NCI-H1105 (cell line): Measurements from ENCODE around the gene TPPP2.
"Not testable (repeated sequence)": the region's sequence is repeated elsewhere in the genome, so short reads cannot be mapped to it uniquely, and the experiment has no call there.

Experiments
- DNase-seq: peaks from one replicate; lab custom pipeline; 2025; lab: John Stamatoyannopoulos, UW

The TPPP2 gene

GRCh38 chr14:21029917-21030316 lies at the start of gene TPPP2:
TPPP2 (plus strand) TSS chr14:21030217; CDS start chr14:21030582, 365 bp downstream.
- DNase-seq, result no peak

GRCh38 chr14:20980906-20981305 lies 49.1 kb upstream of the TPPP2 start:
- DNase-seq, result no peak

GRCh38 chr14:20982646-20983369 lies 47.2 kb upstream of the TPPP2 start:
- DNase-seq, result no peak

- DNase-seq, result not testable (repeated sequence)
Measured at GRCh38 chr14:20985650-20986049, 44.4 kb upstream of the TPPP2 start.

- no peak for DNase-seq
Measured at GRCh38 chr14:20986811-20987210, 43.2 kb upstream of the TPPP2 start.

- no peak for DNase-seq
Measured at GRCh38 chr14:20988717-20989470, 41.1 kb upstream of the TPPP2 start.

GRCh38 chr14:20989471-20989786 lies 40.6 kb upstream of the TPPP2 start:
- no peak for DNase-seq

- DNase-seq, result peak; percentile 92
Measured at GRCh38 chr14:20989787-20990600, 40.0 kb upstream of the TPPP2 start, which contains the start of gene METTL17. METTL17 (plus strand) TSS chr14:20989980; CDS start chr14:20990003, 23 bp downstream.

GRCh38 chr14:20996521-20996920 lies 33.5 kb upstream of the TPPP2 start:
- DNase-seq, result no peak

GRCh38 chr14:20997115-20997514 lies 32.9 kb upstream of the TPPP2 start:
- no peak for DNase-seq

GRCh38 chr14:20997564-20997963 lies 32.5 kb upstream of the TPPP2 start:
- no peak for DNase-seq

- DNase-seq, result no peak
Measured at GRCh38 chr14:20998139-20998538, 31.9 kb upstream of the TPPP2 start.

- DNase-seq, result no peak
Measured at GRCh38 chr14:20998674-20999366, 31.2 kb upstream of the TPPP2 start, which contains the start of gene SLC39A2. SLC39A2 (plus strand) TSS chr14:20999293; CDS start chr14:20999447, 154 bp downstream.

GRCh38 chr14:20999591-20999990 lies 30.4 kb upstream of the TPPP2 start:
- no peak for DNase-seq

GRCh38 chr14:21001218-21001617 lies 28.8 kb upstream of the TPPP2 start:
- no peak for DNase-seq

- no peak for DNase-seq
Measured at GRCh38 chr14:21003788-21004346, 26.1 kb upstream of the TPPP2 start.

GRCh38 chr14:21009721-21010120 lies 20.3 kb upstream of the TPPP2 start:
- not testable (repeated sequence) for DNase-seq

GRCh38 chr14:21011136-21011535 lies 18.9 kb upstream of the TPPP2 start:
- no peak for DNase-seq

GRCh38 chr14:21014761-21015190 lies 15.2 kb upstream of the TPPP2 start:
- peak; percentile 78 for DNase-seq

GRCh38 chr14:21015312-21015711 lies 14.7 kb upstream of the TPPP2 start:
- no peak for DNase-seq

- no peak for DNase-seq
Measured at GRCh38 chr14:21016413-21017190, 13.4 kb upstream of the TPPP2 start.
